ENCODE measurements around the gene ARRB1.

The ARRB1 gene

DNA sequence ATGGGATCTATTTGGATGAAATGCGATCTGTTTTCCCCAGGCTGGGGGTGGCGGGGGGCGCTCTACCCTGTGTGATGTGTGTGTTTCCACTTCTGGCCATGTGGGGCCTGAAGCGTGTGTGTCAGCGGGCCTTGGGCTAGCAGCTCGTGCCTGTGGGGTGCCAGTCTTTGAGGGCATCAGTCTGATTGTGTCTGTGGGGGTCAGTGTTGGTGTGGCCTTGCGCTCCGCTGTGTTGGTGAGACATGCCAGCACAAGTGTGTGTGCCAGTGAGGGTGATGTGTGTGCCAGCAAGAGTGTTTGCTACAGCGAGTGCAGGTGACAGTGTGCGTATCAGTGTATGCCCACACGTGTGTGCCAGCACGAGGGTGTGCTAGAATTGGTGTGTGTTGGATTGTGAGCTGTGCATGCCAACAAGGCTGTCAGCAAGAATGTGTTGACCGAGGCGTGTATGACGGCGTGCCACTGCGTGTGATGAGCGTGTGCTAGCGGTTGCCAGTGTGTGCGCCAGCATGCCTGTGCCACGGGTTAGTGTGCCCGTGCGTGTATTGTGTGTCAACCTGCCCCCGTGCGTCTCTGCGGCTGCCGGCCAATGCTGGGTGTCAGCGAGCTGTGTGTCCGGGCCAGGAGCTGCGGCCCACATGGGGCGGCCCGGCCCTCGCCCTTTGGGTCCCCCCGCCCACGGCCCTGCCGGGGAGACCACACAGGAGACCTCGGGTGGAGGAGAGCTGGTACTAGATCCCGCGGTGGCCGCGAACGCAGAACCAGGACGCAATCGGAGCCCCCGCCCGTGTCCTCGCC lies 519 bp downstream of the ARRB1 start:
- H3K4me3 ChIP-seq (ENCODE audit: low read depth in 1 of 2, low read length in 1 of 2) = peak overlapping the region; percentile 75 to 95
- peaks cover 49 to 64% of the 10 kb centered on the region in 2 experiments for H3K4me1 ChIP-seq (ENCODE audit: control insufficient read depth in 1 of 2, insufficient read depth in 1 of 2, low read depth in 1 of 2, low read length in 1 of 2)
- H3K36me3 ChIP-seq = no peaks in the 10 kb centered on the region
- H3K27me3 ChIP-seq = no peaks in the 10 kb centered on the region
- no peaks in the 10 kb centered on the region for H3K9me3 ChIP-seq
- TF ChIP-seq CTCF (IDR thresholded peaks at IDR 0.05) = no peak
- H3K27ac ChIP-seq = peak overlapping the region; percentile 92

DNA sequence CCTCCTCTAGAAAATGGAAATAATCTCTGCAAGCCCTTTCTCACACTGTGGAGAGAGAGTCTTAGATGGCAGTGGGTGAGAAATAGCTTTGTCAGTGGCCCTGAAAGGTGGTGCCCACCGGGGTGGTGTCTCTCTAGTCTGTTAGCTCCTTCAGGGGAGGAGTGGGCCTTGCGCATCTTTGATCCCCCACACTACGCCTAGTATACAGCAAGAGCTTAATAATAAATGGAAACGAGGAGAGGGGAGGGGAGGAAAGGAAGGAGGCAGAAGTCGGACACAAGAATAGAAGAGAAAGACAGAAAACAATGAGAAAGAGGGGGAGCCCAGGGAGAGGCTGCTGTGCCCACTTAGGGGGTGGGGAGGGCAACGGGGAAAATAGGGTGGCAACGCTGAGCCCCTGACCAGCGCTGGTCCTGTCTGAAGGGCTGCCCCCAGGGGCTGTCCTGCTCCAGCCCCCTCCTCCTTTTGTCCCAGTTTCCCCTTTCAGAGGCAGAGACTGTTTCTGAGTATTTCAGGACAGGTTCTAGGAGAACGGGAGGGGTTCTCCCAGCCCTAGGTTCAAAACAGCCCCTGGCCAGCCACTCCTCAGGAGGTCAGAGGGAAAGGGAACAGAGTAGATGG lies 1.2 kb downstream of the ARRB1 start:
- TF ChIP-seq CTCF (IDR thresholded peaks at IDR 0.05) = no peak
- H3K27ac ChIP-seq = peak overlapping the region; percentile 92
- peaks cover 56 to 71% of the 10 kb centered on the region in 2 experiments for H3K4me1 ChIP-seq (ENCODE audit: control insufficient read depth in 1 of 2, insufficient read depth in 1 of 2, low read depth in 1 of 2, low read length in 1 of 2)

DNA sequence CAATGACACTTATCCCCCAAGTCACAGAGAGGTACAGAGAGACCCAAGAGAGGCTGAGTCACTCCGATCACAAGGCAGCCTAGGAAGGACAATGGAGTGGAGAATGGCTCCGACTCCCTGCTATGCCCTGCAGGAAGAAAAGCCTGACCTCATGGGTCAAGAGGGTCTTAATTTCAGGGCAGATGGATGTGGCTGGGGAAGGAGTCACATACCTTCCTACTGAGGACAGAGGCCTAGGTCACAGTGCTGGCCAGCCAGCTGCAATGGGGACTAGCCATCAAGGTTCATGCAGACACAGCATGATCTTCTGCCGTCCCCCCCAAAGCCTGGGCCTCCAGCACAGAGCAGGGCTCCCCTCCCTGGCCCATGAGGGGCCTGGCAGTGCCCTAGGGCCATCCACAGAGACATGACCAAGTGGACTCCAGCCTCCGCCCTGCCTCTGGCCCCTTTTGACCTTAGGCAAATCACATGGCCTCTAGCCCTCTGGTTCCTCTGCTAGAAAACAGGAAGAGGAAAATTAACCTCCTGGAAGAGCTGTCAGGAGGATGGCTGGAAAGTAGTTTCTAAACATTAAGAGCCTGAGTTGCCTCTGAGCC lies 1.8 kb downstream of the ARRB1 start:
- Histone ChIP-seq H3K4me1 (ENCODE audit: control insufficient read depth in 1 of 2, insufficient read depth in 1 of 2, low read depth in 1 of 2, low read length in 1 of 2) (peaks cover 62 to 77% of the 10 kb centered on the region in 2 experiments), H3K27ac (peak overlapping the region; percentile 92), H3K27me3 (no peaks in the 10 kb centered on the region), H3K36me3 (no peaks in the 10 kb centered on the region), H3K4me3 (ENCODE audit: low read depth in 1 of 2, low read length in 1 of 2) (peak overlapping the region; percentile 75 to 95), H3K9me3 (no peaks in the 10 kb centered on the region)
- no peak for TF ChIP-seq CTCF (IDR thresholded peaks at IDR 0.05)

More for the DNA sequence above, 1.2 kb downstream of the ARRB1 start:
- H3K27me3 ChIP-seq = no peaks in the 10 kb centered on the region
- no peaks in the 10 kb centered on the region for H3K36me3 ChIP-seq
- H3K4me3 ChIP-seq (ENCODE audit: low read depth in 1 of 2, low read length in 1 of 2) = peak overlapping the region; percentile 75 to 95
- H3K9me3 ChIP-seq = no peaks in the 10 kb centered on the region

DNA sequence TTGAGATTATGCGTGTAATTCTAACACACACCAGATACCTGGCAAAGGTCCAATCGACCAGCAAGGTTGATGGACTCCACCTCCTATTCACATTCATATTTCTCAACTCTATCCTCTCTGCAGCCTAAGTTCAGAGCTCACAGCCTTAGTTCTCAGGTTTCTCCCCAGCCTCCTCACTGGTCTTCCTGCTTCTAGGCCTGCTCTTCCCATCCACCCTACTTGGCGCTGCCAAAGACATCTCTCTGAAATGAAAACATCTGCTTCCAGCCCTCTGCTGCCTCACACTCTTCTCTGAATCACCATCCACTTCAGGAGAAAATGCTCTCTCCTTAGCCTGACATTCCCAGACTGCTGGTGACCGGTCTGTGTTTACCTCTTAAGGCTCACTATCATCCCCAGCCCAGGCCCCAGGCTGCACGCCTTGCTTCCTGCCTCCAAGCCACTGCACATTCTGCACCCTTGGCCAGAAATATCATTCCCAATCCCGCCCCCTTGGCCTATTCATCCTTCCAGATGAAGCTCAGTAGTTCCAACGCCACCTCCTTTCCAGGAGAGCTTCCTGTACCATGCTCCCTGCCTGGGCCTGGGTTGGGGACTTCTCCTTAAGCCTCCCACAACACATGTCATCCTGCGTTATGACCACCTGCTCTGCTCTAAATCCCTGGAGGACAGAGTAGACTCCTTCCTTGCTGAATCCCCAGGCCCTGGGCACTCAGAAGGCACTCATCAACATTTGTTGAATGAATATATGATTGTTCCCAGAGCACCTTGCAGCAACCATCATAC lies 3.5 kb downstream of the ARRB1 start:
- no peak for TF ChIP-seq CTCF (IDR thresholded peaks at IDR 0.05)
- peaks cover 71 to 88% of the 10 kb centered on the region in 2 experiments for H3K4me1 ChIP-seq (ENCODE audit: control insufficient read depth in 1 of 2, insufficient read depth in 1 of 2, low read depth in 1 of 2, low read length in 1 of 2)
- no peak overlapping the region for H3K4me3 ChIP-seq (ENCODE audit: low read depth in 1 of 2, low read length in 1 of 2)
- no peaks in the 10 kb centered on the region for H3K27me3 ChIP-seq
- no peaks in the 10 kb centered on the region for H3K36me3 ChIP-seq
- peak overlapping the region; percentile 44 for H3K27ac ChIP-seq
- H3K9me3 ChIP-seq = no peaks in the 10 kb centered on the region

DNA sequence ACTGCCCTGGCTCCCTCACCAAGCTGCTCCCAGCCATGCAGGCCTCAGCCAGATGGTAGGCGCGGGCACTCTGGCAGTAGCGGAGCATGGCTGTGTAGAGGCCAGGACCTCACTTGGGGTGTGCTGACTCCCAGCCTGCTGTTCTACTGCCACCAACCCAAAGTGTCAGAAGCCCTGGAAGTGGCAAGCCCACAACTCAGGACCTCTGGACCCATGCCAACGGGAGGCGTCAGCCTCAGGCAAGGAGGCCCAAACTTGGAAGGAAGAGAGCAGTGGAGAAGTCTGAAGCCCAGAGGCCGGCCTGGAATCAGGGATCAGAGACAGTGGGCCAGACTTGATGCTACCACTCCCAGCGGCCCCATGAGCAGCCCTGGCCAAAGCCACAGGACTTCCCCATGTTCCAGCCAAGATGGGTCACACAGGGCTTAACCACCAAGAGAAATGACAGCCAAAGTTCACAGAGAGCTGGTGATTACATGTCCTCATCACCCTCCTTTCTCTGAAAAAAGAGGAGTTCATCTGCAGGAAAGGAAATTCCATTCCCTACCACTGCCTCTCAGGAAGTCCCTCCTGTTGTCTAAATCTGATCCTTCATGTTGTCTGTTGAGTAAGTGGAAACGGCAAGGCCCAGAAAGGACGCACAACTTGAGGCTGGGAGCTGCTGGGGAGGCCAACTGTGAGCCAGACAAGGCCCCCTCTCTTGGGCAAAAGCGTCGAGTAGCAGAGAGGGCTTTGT lies 4.4 kb downstream of the ARRB1 start:
- no peaks in the 10 kb centered on the region for H3K9me3 ChIP-seq
- TF ChIP-seq CTCF (IDR thresholded peaks at IDR 0.05) = no peak
- peaks cover 71 to 90% of the 10 kb centered on the region in 2 experiments for H3K4me1 ChIP-seq (ENCODE audit: control insufficient read depth in 1 of 2, insufficient read depth in 1 of 2, low read depth in 1 of 2, low read length in 1 of 2)
- no peak overlapping the region for H3K4me3 ChIP-seq (ENCODE audit: low read depth in 1 of 2, low read length in 1 of 2)
- no peaks in the 10 kb centered on the region for H3K36me3 ChIP-seq
- H3K27me3 ChIP-seq = no peaks in the 10 kb centered on the region
- H3K27ac ChIP-seq = peak overlapping the region; percentile 44
